Measurements from ENCODE around the gene RETREG3.
"Not testable (repeated sequence)": the region's sequence is repeated elsewhere in the genome, so short reads cannot be mapped to it uniquely, and the experiment has no call there.

The RETREG3 gene

GRCh38 chr17:42629411-42630009 is 20.3 kb upstream of the RETREG3 start:
- Histone ChIP-seq H3K27ac (peak overlapping the region; percentile 65), H3K36me3 (no peaks in the 10 kb centered on the region), H3K4me3 (ENCODE audit: low read depth in 1 of 2, low read length in 1 of 2) (no peak overlapping the region), H3K27me3 (no peaks in the 10 kb centered on the region), H3K4me1 (ENCODE audit: control insufficient read depth in 1 of 2, insufficient read depth in 1 of 2, low read depth in 1 of 2, low read length in 1 of 2) (peaks cover 17 to 21% of the 10 kb centered on the region in 2 experiments), H3K9me3 (no peaks in the 10 kb centered on the region)
- TF ChIP-seq, protein P1, sequence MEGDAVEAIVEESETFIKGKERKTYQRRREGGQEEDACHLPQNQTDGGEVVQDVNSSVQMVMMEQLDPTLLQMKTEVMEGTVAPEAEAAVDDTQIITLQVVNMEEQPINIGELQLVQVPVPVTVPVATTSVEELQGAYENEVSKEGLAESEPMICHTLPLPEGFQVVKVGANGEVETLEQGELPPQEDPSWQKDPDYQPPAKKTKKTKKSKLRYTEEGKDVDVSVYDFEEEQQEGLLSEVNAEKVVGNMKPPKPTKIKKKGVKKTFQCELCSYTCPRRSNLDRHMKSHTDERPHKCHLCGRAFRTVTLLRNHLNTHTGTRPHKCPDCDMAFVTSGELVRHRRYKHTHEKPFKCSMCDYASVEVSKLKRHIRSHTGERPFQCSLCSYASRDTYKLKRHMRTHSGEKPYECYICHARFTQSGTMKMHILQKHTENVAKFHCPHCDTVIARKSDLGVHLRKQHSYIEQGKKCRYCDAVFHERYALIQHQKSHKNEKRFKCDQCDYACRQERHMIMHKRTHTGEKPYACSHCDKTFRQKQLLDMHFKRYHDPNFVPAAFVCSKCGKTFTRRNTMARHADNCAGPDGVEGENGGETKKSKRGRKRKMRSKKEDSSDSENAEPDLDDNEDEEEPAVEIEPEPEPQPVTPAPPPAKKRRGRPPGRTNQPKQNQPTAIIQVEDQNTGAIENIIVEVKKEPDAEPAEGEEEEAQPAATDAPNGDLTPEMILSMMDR (IDR thresholded peaks at IDR 0.05): no peak

DNA sequence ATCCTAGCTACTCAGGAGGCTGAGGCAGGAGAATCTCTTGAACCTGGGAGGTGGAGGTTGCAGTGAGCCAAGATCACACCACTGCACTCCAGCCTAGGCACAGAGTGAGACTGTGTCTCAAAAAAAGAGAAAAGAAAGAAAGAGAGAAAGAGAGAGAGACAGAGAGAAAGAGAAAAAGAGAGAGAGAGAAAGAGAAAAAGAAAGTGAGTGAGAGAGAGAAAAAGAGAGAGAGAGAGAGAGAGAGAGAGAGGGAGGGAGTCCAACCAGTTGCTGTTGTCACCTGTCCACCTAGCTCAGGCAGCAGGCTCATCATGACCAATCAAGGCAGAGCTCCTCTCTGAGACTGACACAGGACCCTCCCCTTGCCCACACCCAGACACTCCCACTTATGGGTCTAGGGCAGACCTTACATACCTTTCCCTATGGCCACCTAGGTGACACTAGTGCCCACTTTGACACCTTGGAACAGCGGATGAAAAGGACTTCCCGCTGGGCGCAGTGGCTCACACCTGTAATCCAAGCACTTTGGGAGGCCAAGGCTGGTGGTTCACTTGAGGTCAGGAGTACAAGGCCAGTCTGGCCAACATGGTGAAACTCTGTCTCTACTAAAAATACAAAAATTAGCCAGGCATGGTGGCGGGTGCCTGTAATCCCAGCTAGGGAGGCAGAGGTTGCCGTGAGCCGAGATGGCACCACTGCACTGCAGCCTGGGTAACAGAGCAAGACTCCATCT is 18.0 kb upstream of the RETREG3 start:
- not testable (repeated sequence) for H3K36me3 ChIP-seq; H3K4me3 ChIP-seq (ENCODE audit: low read depth in 1 of 2, low read length in 1 of 2); H3K27me3 ChIP-seq; H3K27ac ChIP-seq; H3K9me3 ChIP-seq
- peaks cover 17 to 21% of the 10 kb centered on the region in 2 experiments for H3K4me1 ChIP-seq (ENCODE audit: control insufficient read depth in 1 of 2, insufficient read depth in 1 of 2, low read depth in 1 of 2, low read length in 1 of 2)

DNA sequence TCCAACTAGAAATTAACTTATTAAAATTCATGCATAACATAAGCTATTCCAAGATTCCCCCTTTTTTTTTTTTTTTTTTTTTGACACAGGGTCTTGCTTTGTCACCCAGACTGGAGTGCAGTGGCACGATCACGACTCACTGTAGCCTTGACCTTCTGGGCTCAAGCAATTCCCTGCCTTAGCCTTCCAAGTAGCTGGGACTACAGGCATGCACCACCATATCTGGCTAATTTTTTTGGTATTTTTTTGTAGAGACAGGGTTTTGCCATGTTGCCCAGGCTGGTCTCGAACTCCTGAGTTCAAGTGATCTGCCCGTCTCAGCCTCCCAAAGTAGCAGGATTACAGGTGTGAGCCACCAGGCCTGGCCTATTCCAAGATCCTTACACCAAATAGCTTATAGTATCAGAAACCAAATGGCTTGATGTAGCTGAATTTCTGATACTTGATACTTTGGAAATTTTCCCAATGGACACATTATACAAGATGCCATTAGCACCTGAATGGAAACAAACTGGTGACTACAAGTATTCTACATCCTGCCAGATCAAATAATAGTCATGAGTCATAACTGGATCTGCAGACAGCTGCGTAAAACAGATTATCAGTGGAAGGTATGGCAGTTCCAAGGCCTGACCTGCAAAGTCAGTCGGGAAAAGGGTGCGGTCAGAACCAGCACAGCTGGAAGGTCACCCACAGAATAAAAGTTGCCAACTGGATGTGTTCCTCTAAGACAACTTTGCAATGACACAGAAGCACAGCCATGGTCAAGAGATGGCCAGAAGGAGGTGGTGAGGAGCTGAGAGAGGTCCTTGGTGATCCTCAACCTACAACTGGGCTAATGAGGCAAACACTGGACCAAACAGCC is 14.8 kb upstream of the RETREG3 start:
- no peaks in the 10 kb centered on the region for H3K27me3 ChIP-seq
- TF ChIP-seq, protein P1 (IDR thresholded peaks at IDR 0.05): no peak
- H3K4me3 ChIP-seq (ENCODE audit: low read depth in 1 of 2, low read length in 1 of 2): no peak overlapping the region
- no peaks in the 10 kb centered on the region for H3K36me3 ChIP-seq
- H3K4me1 ChIP-seq (ENCODE audit: control insufficient read depth in 1 of 2, insufficient read depth in 1 of 2, low read depth in 1 of 2, low read length in 1 of 2): peaks cover 4 to 11% of the 10 kb centered on the region in 2 experiments
- H3K9me3 ChIP-seq: no peaks in the 10 kb centered on the region
- H3K27ac ChIP-seq: no peak overlapping the region

DNA sequence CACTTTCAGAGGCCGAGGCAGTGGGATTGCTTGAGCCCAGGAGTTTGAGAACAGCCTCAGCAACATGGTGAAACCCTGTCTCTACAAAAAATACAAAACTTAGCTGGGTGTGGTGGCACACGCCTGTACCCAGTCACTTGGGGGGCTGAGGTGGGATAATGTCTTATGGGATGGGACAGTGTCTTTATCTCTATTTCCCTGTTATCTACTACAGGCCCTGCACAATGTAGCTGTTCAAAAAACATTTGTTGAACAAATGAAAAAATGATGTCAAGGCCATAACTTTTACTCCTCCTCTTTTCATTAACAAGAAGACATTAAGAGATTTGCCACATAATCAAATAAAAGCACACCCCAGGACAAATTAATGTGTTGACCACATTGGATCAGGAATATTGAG is 14.1 kb upstream of the RETREG3 start:
- H3K4me1 ChIP-seq (ENCODE audit: control insufficient read depth in 1 of 2, insufficient read depth in 1 of 2, low read depth in 1 of 2, low read length in 1 of 2): peaks cover 0 to 4% of the 10 kb centered on the region in 2 experiments
- H3K36me3 ChIP-seq: no peaks in the 10 kb centered on the region
- H3K27me3 ChIP-seq: no peaks in the 10 kb centered on the region
- no peak overlapping the region for H3K27ac ChIP-seq
- TF ChIP-seq, protein P1 (IDR thresholded peaks at IDR 0.05): no peak
- no peaks in the 10 kb centered on the region for H3K9me3 ChIP-seq
- no peak overlapping the region for H3K4me3 ChIP-seq (ENCODE audit: low read depth in 1 of 2, low read length in 1 of 2)

GRCh38 chr17:42621987-42622386 is 12.8 kb upstream of the RETREG3 start:
- not testable (repeated sequence) for H3K9me3 ChIP-seq; H3K4me3 ChIP-seq (ENCODE audit: low read depth in 1 of 2, low read length in 1 of 2); H3K27ac ChIP-seq; H3K36me3 ChIP-seq; H3K27me3 ChIP-seq; H3K4me1 ChIP-seq (ENCODE audit: control insufficient read depth in 1 of 2, insufficient read depth in 1 of 2, low read depth in 1 of 2, low read length in 1 of 2)

- Histone ChIP-seq H3K36me3 (peaks cover 20% of the 10 kb centered on the region), H3K27me3 (no peaks in the 10 kb centered on the region), H3K4me3 (ENCODE audit: low read depth in 1 of 2, low read length in 1 of 2) (no peak overlapping the region), H3K4me1 (ENCODE audit: control insufficient read depth in 1 of 2, insufficient read depth in 1 of 2, low read depth in 1 of 2, low read length in 1 of 2) (no peaks in the 10 kb centered on the region), H3K27ac (no peak overlapping the region), H3K9me3 (no peaks in the 10 kb centered on the region)
- TF ChIP-seq, protein P1 (IDR thresholded peaks at IDR 0.05): no peak
These were observed 9.4 kb upstream of the RETREG3 start for GRCh38 chr17:42618442-42619150.
